Duodenal mucosa (tissue), 2 donors: Measurements from ENCODE around the gene DUSP28.
A peak's percentile ranks its signal among the peaks of the same experiment; 100 is the strongest.

ENCODE experiments used
- H3K27ac ChIP-seq: one replicate; pipeline ENCODE4 v1.7.0; 2013; ENCODE audit warnings: low read depth, low read length
- H3K27me3 ChIP-seq, 2 donors: one replicate each; pipeline ENCODE4 v1.7.0; 2013; ENCODE audit warnings: low read length in 2 of 2, control low read depth in 1 of 2; ENCODE audit not compliant: insufficient read depth in 2 of 2, control insufficient read depth in 1 of 2
- H3K36me3 ChIP-seq, 2 donors: one replicate each; pipeline ENCODE4 v1.7.0; 2013; ENCODE audit warnings: low read length in 2 of 2, control low read depth in 1 of 2; ENCODE audit not compliant: insufficient read depth in 2 of 2, control insufficient read depth in 1 of 2
- H3K4me1 ChIP-seq, 2 donors: one replicate each; pipeline ENCODE4 v1.7.0; 2013; ENCODE audit warnings: low read length in 2 of 2, control low read depth in 1 of 2; ENCODE audit not compliant: insufficient read depth in 2 of 2, control insufficient read depth in 1 of 2
- H3K4me3 ChIP-seq, 2 donors: one replicate each; pipeline ENCODE4 v1.7.0; 2013; ENCODE audit warnings: low read length in 2 of 2, low read depth in 1 of 2
- H3K9ac ChIP-seq, 2 donors: one replicate each; pipeline ENCODE4 v1.7.0; 2013; ENCODE audit warnings: low read length in 2 of 2, low read depth in 1 of 2
- H3K9me3 ChIP-seq, 2 donors: one replicate each; pipeline ENCODE4 v1.7.0; 2013; ENCODE audit warnings: low read length in 2 of 2, control low read depth in 1 of 2; ENCODE audit not compliant: control insufficient read depth in 1 of 2

The DUSP28 gene

GRCh38 chr2:240579071-240579762 lies 19.1 kb downstream of the DUSP28 start:
- H3K27ac ChIP-seq = no peak overlapping the region
- no peaks in the 10 kb centered on the region for H3K9me3 ChIP-seq
- H3K9ac ChIP-seq = no peak overlapping the region
- H3K4me1 ChIP-seq = peaks cover 20% of the 10 kb centered on the region in 2 donors
- peak overlapping the region in 1 of 2 donors; percentile 43 for H3K4me3 ChIP-seq
- H3K27me3 ChIP-seq = no peaks in the 10 kb centered on the region
- peaks cover 22 to 52% of the 10 kb centered on the region in 2 donors for H3K36me3 ChIP-seq

GRCh38 chr2:240579771-240580614 lies 19.8 kb downstream of the DUSP28 start:
- no peak overlapping the region for H3K27ac ChIP-seq
- no peaks in the 10 kb centered on the region for H3K9me3 ChIP-seq
- peak overlapping the region in 1 of 2 donors; percentile 0 for H3K9ac ChIP-seq
- peaks cover 16 to 45% of the 10 kb centered on the region in 2 donors for H3K36me3 ChIP-seq
- no peaks in the 10 kb centered on the region for H3K27me3 ChIP-seq
- peak overlapping the region; percentile 20 to 43 for H3K4me3 ChIP-seq
- peaks cover 26 to 27% of the 10 kb centered on the region in 2 donors for H3K4me1 ChIP-seq

GRCh38 chr2:240581811-240582210 lies 21.7 kb downstream of the DUSP28 start:
- peaks cover 5 to 26% of the 10 kb centered on the region in 2 donors for H3K36me3 ChIP-seq
- H3K4me1 ChIP-seq = peaks cover 32 to 35% of the 10 kb centered on the region in 2 donors
- H3K9me3 ChIP-seq = no peaks in the 10 kb centered on the region
- no peak overlapping the region for H3K27ac ChIP-seq
- H3K9ac ChIP-seq = no peak overlapping the region
- H3K4me3 ChIP-seq = no peak overlapping the region
- no peaks in the 10 kb centered on the region for H3K27me3 ChIP-seq

- Histone ChIP-seq H3K27me3 (no peaks in the 10 kb centered on the region), H3K9me3 (no peaks in the 10 kb centered on the region), H3K9ac (no peak overlapping the region), H3K4me1 (peaks cover 39 to 43% of the 10 kb centered on the region in 2 donors), H3K27ac (no peak overlapping the region), H3K36me3 (peaks cover 3 to 17% of the 10 kb centered on the region in 2 donors), H3K4me3 (no peak overlapping the region)
Measured at GRCh38 chr2:240582781-240583180, 22.6 kb downstream of the DUSP28 start.

- no peak overlapping the region for H3K9ac ChIP-seq
- H3K36me3 ChIP-seq = peaks cover 3 to 7% of the 10 kb centered on the region in 2 donors
- H3K4me3 ChIP-seq = no peak overlapping the region
- no peaks in the 10 kb centered on the region for H3K27me3 ChIP-seq
- peaks cover 47 to 51% of the 10 kb centered on the region in 2 donors for H3K4me1 ChIP-seq
- no peak overlapping the region for H3K27ac ChIP-seq
- H3K9me3 ChIP-seq = no peaks in the 10 kb centered on the region
Measured at GRCh38 chr2:240583774-240584173, 23.6 kb downstream of the DUSP28 start.

- H3K27me3 ChIP-seq = no peaks in the 10 kb centered on the region
- peak overlapping the region; percentile 87 to 97 for H3K4me3 ChIP-seq
- peaks cover 3 to 7% of the 10 kb centered on the region in 2 donors for H3K36me3 ChIP-seq
- H3K9me3 ChIP-seq = no peaks in the 10 kb centered on the region
- no peak overlapping the region for H3K27ac ChIP-seq
- peak overlapping the region; percentile 91 to 97 for H3K9ac ChIP-seq
- peaks cover 40 to 48% of the 10 kb centered on the region in 2 donors for H3K4me1 ChIP-seq
Measured at GRCh38 chr2:240584486-240585031, 24.4 kb downstream of the DUSP28 start.

- Histone ChIP-seq H3K9ac (peak overlapping the region; percentile 91 to 97), H3K27me3 (no peaks in the 10 kb centered on the region), H3K4me3 (peak overlapping the region; percentile 87 to 97), H3K27ac (no peak overlapping the region), H3K9me3 (no peaks in the 10 kb centered on the region), H3K4me1 (peaks cover 35 to 42% of the 10 kb centered on the region in 2 donors), H3K36me3 (peaks cover 9 to 12% of the 10 kb centered on the region in 2 donors)
Measured at GRCh38 chr2:240585101-240585500, 24.9 kb downstream of the DUSP28 start.

GRCh38 chr2:240585681-240586197 lies 25.6 kb downstream of the DUSP28 start:
- Histone ChIP-seq H3K4me3 (peak overlapping the region; percentile 87 to 97), H3K36me3 (peaks cover 12 to 18% of the 10 kb centered on the region in 2 donors), H3K4me1 (peaks cover 30 to 38% of the 10 kb centered on the region in 2 donors), H3K9me3 (no peaks in the 10 kb centered on the region), H3K27ac (peak overlapping the region; percentile 96), H3K9ac (peak overlapping the region; percentile 91 to 97), H3K27me3 (no peaks in the 10 kb centered on the region)

GRCh38 chr2:240586198-240586918 lies 26.2 kb downstream of the DUSP28 start, which contains the start of gene CAPN10:
CAPN10 (plus strand) TSS chr2:240586734; CDS start chr2:240586912, 178 bp downstream.
- peaks cover 30 to 38% of the 10 kb centered on the region in 2 donors for H3K4me1 ChIP-seq
- H3K36me3 ChIP-seq = peaks cover 9 to 23% of the 10 kb centered on the region in 2 donors
- peak within 1 kb of the TSS; percentile 87 to 97 for H3K4me3 ChIP-seq
- no peaks in the 10 kb centered on the region for H3K9me3 ChIP-seq
- peak within 1 kb of the TSS; percentile 96 for H3K27ac ChIP-seq
- H3K9ac ChIP-seq = peak within 1 kb of the TSS; percentile 91 to 97
- no peaks in the 10 kb centered on the region for H3K27me3 ChIP-seq
